HG03354 (cell line): ENCODE measurements around the gene TP53I3.
"Not testable (repeated sequence)": the region's sequence is repeated elsewhere in the genome, so short reads cannot be mapped to it uniquely, and the experiment has no call there.

Experiments used
- ATAC-seq: cut with Tn5 transposase; IDR thresholded peaks from one replicate; pipeline ENCODE4 v1.9.1; 2021; ENCODE audit warnings: mild to moderate bottlenecking; ENCODE audit not compliant: unreplicated experiment, poor library complexity, severe bottlenecking

TP53I3 gene

GRCh38 chr2:24084386-24085199 is at the start of gene TP53I3:
TP53I3 (minus strand) TSS chr2:24084834; CDS start chr2:24084326, 508 bp downstream.
- peak; percentile 86 for ATAC-seq

DNA sequence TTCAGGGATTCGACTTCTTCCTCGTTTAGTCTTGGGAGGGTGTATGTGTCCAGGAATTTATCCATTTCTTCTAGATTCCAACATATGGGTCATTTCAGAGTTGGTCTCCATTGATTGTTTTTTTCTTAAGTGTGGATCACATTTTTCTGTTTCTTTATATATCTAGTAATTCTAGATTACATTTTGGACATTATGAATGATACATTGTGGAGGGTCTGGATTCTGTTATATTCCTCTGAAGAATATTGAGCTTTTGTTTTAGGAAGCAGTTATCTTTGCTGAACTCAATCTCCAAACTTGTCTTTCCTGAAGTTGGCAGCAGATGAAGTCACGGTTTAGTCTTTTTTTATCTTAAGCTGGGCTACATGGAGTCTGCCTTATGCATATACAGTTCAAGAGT is 47.9 kb upstream of the TP53I3 start:
- ATAC-seq = no peak

DNA sequence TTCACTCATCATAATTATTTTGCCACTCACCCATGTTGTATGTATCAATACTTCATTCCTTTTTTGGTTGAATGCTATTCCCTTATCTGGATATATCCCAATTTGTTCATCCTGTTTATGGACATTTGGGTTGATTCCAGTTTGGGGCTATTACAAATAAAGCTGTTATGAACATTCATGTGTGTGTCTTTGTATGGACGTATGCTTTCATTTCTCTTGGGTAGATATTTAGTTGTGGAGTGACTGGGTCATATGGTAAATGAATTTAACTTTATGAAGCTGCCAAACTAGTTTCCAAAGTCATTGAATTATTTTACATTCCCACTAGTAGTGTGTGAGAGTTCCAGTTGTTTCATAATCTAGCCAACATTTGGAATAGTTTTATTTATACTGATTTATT is 41.3 kb upstream of the TP53I3 start:
- no peak for ATAC-seq

DNA sequence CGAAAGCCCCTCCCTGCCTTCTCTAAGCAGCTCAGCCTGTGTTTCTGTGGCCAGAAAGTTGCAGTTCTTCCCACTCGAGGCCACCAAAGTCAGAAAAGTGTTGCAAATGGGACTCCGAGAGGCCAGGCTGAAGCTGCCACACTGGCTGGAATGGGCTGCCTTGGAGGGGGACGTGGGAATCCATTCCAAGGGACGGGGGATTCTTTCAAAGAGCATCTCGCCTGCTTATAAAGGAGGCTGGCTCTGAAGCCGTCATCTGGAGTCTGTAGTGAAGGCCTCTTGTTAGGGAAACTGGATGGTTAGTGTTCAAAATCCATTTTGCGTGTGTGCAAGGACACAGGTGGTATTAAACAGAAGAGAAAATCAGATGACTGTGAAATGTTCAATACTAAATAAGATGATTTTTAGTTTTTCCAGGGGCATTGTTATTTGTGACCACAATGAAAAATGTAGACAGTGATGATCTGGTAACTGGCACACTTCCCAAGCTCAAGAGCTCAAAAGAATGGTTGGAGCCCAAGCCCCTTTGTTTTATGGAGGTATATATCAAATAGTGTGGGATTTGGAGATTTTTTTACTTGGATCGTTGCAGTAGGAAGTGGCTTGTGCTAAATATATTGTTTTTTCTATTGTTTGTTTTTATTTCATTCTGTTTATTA is 39.4 kb upstream of the TP53I3 start:
- peak; percentile 2 for ATAC-seq

DNA sequence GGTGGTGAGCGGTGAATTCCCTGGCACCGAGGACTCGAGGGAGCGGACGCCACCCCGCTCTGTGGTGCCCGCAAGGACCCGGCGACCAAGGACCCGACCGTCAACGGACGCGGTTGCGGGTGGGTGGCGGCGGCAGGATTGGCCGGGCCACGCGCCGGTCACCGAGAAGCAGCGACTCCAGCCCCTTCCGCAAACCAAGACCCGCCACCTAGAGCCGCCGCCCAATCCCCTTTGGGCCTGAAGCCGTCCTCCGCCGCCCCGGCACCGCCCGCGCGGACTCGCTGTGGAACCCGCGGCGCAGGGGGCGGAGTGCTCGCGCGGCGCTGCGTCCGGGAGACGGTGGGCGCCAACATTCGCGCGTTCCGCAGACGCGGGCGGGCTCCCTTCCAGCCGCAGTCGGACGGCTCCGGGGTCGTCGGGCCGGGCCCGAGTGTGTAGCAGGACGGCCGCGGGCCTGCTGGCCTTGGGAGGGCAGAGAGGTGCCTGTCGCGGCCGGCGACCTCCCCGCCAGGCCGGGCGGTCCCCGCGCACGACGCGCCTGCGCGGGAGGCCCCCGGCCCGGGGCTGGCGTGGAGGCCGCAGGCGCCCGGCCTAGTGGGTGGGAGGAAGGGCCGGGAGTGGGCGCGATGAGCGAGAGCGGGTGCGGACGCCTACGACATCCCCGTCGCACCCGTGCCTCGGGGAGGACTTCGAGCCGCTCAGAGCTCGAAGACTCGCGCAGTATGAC is 38.7 kb upstream of the TP53I3 start, which contains the start of the genes FAM228B and PFN4:
Gene FAM228B, plus strand, starts transcription at position 275 of the 727 bp plus-strand sequence. CDS start 893 bp downstream, outside the sequence.
Gene PFN4, minus strand, starts transcription at position 140 of the 727 bp plus-strand sequence. CDS start 799 bp downstream, outside the sequence.
- ATAC-seq = peak; percentile 94

- no peak for ATAC-seq
Observed at GRCh38 chr2:24122366-24123194, 37.9 kb upstream of the TP53I3 start.

- ATAC-seq = no peak
Observed at GRCh38 chr2:24121469-24121868, 36.8 kb upstream of the TP53I3 start.

GRCh38 chr2:24121066-24121465 is 36.4 kb upstream of the TP53I3 start:
- ATAC-seq = no peak

- no peak for ATAC-seq
Observed at GRCh38 chr2:24117902-24118301, 33.3 kb upstream of the TP53I3 start.

GRCh38 chr2:24115057-24115456 is 30.4 kb upstream of the TP53I3 start:
- ATAC-seq = no peak

GRCh38 chr2:24111407-24111901 is 26.8 kb upstream of the TP53I3 start:
- no peak for ATAC-seq

DNA sequence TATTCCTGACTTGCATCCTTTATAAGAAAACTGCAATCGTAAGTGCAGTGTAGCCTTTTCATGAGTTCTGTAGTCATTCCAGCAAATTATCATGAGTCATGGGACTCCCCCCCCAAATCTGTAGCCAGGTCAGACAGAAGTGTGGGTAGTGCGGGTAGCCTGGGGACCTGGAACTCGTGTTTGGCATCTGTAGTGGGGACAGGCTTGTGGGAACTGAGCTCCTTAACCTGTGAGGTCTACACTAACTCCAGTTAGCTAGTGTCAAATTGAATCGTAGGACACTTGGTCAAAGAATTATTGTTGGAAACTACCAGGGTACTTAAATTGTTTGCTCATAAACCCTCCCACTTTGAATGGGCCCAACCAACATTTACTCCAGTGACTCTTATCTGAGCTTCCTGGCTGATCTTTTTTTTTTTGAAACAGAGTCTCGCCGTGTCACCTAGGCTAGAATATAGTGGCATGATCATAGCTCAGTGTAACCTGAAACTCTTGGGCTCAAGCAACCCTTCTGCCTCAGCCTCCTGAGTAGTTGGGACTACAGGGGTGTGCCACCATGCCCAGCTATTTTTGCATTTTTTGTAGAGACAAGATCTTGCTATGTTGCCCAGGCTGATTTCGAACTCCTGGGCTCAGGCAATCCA is 26.1 kb upstream of the TP53I3 start:
- no peak for ATAC-seq

DNA sequence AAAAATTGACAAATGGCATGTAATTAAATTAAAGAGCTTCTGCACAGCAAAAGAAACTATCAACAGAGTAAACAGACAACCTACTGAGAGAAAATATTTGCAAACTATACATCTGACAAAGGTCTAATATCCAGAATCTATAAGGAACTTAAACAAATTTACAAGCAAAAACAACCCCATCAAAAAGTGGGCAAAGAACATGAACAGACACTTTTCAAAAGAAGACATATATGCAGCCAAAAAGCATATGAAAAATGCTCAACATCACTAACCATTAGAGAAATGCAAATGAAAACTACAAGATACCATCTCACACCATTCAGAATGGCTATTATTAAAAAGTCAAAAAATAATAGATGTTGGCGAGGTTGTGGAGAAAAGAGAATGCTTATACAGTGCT is 24.8 kb upstream of the TP53I3 start:
- not testable (repeated sequence) for ATAC-seq

- ATAC-seq = no peak
Observed at GRCh38 chr2:24107336-24107735, 22.7 kb upstream of the TP53I3 start.

GRCh38 chr2:24106786-24107185 is 22.2 kb upstream of the TP53I3 start:
- ATAC-seq = no peak

GRCh38 chr2:24105816-24106215 is 21.2 kb upstream of the TP53I3 start:
- no peak for ATAC-seq

DNA sequence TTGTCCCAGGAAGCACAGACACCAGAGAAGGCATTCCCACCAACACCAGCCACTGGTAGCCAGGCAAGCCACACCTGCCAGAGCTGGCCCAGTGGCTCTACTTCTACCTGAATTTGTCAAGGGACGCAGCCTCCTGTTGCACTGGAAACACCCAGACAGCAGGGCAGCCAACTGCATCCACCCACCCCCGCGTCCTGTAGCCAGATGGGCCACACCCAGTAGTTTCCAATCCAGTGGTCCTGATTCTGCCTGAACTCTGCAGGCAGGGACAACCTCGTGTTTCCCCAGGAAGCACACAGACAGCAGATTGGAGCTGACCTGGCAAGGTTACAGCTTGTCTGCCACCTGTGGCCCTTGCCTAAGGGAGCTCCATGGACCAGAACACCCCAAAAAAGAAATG is 20.3 kb upstream of the TP53I3 start:
- ATAC-seq = no peak

- ATAC-seq = no peak
Observed at GRCh38 chr2:24104110-24104650, 19.5 kb upstream of the TP53I3 start.

GRCh38 chr2:24102677-24103076 is 18.0 kb upstream of the TP53I3 start:
- no peak for ATAC-seq
